NB4 (cell line): ENCODE measurements around the gene ARFGAP1.

Experiments used
- DNase-seq: peaks from one replicate; pipeline ENCODE4 v3.0.0; 2010; ENCODE audit warnings: low read depth
- H3K4me3 ChIP-seq: one replicate; pipeline ENCODE4 v1.5.1; 2011; ENCODE audit warnings: mild to moderate bottlenecking, low read depth, low read length, moderate library complexity
- MYC ChIP-seq: IDR thresholded peaks from 2 replicates; pipeline ENCODE4 v1.6.1; 2011; ENCODE audit warnings: low read depth, low read length
- POLR2A ChIP-seq: IDR thresholded peaks from 2 replicates; pipeline ENCODE4 v1.6.1; 2011; ENCODE audit warnings: mild to moderate bottlenecking; ENCODE audit not compliant: insufficient read length; ENCODE audit errors: extremely low read depth
- TF ChIP-seq, protein P1 (sequence below): IDR thresholded peaks from 2 replicates; pipeline ENCODE4 v1.6.1; 2011; ENCODE audit warnings: low read depth, low read length
- TF ChIP-seq, protein P2 (sequence below): IDR thresholded peaks from one replicate; pipeline ENCODE4 v1.5.1; 2012; ENCODE audit warnings: low read depth, low read length

ARFGAP1 gene

GRCh38 chr20:63290677-63291472, 18.3 kb downstream of the ARFGAP1 start:
- DNase-seq: peak; percentile 63
- TF ChIP-seq POLR2A (no peak), MYC (0 out of 2 replicates have a peak, but pooled peaks have one; percentile 21)
- TF ChIP-seq, protein P1, sequence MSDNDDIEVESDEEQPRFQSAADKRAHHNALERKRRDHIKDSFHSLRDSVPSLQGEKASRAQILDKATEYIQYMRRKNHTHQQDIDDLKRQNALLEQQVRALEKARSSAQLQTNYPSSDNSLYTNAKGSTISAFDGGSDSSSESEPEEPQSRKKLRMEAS: no peak
- TF ChIP-seq, protein P2, sequence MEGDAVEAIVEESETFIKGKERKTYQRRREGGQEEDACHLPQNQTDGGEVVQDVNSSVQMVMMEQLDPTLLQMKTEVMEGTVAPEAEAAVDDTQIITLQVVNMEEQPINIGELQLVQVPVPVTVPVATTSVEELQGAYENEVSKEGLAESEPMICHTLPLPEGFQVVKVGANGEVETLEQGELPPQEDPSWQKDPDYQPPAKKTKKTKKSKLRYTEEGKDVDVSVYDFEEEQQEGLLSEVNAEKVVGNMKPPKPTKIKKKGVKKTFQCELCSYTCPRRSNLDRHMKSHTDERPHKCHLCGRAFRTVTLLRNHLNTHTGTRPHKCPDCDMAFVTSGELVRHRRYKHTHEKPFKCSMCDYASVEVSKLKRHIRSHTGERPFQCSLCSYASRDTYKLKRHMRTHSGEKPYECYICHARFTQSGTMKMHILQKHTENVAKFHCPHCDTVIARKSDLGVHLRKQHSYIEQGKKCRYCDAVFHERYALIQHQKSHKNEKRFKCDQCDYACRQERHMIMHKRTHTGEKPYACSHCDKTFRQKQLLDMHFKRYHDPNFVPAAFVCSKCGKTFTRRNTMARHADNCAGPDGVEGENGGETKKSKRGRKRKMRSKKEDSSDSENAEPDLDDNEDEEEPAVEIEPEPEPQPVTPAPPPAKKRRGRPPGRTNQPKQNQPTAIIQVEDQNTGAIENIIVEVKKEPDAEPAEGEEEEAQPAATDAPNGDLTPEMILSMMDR: peak; percentile 74
- no peak overlapping the region for H3K4me3 ChIP-seq

DNA sequence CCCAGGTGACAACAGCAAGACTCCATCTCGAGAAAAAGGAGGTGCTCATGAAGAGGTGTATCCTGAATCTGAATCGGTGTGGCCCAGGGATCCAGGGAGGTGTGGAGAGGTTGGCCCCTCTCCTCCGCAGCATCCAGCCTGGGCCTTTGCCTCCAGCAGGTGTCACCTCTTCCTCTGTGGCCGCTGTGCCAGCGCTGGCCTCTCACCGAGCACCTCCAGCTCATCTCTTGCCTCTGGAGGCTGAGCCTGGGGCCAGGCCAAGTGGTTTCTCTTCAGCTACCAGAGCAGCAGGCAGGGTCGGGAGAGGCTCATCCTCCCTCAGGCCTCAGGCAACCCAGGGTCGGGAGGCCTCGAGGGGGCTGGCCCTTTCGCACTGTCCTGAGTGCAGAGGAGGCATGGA, 19.2 kb downstream of the ARFGAP1 start:
- DNase-seq: no peak
- no peak overlapping the region for H3K4me3 ChIP-seq
- TF ChIP-seq, protein P2: no peak
- no peak for TF ChIP-seq MYC
- TF ChIP-seq, protein P1: no peak
- no peak for TF ChIP-seq POLR2A

DNA sequence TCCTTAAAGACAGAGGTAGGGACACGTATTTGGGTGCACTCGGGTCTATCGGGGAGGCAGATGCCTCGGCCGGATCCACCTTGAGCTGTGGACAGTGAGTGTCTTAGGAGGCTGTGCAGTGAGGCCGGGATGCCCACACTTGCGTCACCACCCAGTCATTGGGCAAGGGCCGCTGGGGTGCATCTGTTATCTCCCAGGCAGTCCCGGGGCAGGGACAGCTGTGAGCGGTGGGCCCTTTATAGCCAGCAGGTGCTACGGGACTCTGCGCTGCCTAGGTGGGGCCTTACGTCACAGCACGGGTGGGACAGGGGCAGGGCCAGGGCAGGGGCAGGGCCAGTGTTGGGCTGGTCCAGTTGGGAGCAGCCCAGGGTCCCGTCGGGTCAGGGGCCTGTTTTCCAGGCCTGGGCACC, 19.7 kb downstream of the ARFGAP1 start:
- TF ChIP-seq, protein P1: no peak
- no peak for TF ChIP-seq MYC
- no peak for TF ChIP-seq POLR2A
- TF ChIP-seq, protein P2: no peak
- H3K4me3 ChIP-seq: no peak overlapping the region
- peak; percentile 38 for DNase-seq

GRCh38 chr20:63292904-63293303, 20.3 kb downstream of the ARFGAP1 start, which contains the start of gene COL20A1:
Gene COL20A1, plus strand, starts transcription at chr20:63293186. Its CDS starts 1,922 bp downstream, at chr20:63295108.
- no peak for DNase-seq

DNA sequence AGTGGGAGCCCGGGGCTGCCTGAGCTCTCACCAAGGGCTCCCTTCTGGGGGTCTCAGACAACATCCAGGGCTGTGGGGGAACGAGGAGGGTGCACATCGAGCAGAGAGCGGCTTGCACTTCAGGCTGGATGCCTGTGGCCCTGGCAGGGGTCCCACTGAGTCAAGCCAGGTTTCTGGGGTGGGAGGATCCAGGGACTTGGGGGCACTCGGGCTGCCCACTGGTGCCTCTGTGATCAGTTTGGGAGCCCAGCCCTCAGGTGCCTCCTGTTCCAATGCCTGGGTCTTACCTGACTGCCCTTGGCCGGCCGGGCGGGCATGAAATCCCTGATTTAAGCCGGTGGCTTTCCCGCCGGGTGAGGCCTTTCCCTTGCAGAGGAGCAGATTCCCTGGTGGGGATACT, 20.8 kb downstream of the ARFGAP1 start:
- H3K4me3 ChIP-seq: no peak overlapping the region
- TF ChIP-seq, protein P2: no peak
- TF ChIP-seq POLR2A (no peak), MYC (no peak)
- TF ChIP-seq, protein P1: no peak
- no peak for DNase-seq

More at GRCh38 chr20:63292904-63293303, 20.3 kb downstream of the ARFGAP1 start, which contains the start of gene COL20A1:
- no peak within 1 kb of the TSS for H3K4me3 ChIP-seq
- TF ChIP-seq POLR2A (no peak), MYC (no peak)
- TF ChIP-seq, protein P1: no peak
- TF ChIP-seq, protein P2: no peak
